Nephron (organoid): Measurements from ENCODE around the gene TMEM255A.

Experiments
- H3K27ac Mint-ChIP-seq, 3 experiments: 2 replicates each; pipeline ENCODE4 v1.8.0; 2020; ENCODE audit warnings: mixed read lengths in 3 of 3, mild to moderate bottlenecking in 2 of 3, moderate library complexity in 1 of 3
- H3K27me3 Mint-ChIP-seq: 2 replicates; pipeline ENCODE4 v1.8.0; 2021; ENCODE audit warnings: low read depth, mild to moderate bottlenecking, moderate library complexity, mixed read lengths
- H3K36me3 Mint-ChIP-seq: 2 replicates; pipeline ENCODE4 v1.8.0; 2020; ENCODE audit warnings: low read depth, mixed read lengths
- H3K4me1 Mint-ChIP-seq: 2 replicates; pipeline ENCODE4 v1.8.0; 2020; ENCODE audit warnings: mixed read lengths
- H3K4me3 Mint-ChIP-seq, 3 experiments: 2 replicates each; pipeline ENCODE4 v1.8.0; 2020; ENCODE audit warnings: mild to moderate bottlenecking in 3 of 3, mixed read lengths in 3 of 3, moderate library complexity in 2 of 3
- H3K9me3 Mint-ChIP-seq: 2 replicates; pipeline ENCODE4 v1.8.0; 2020; ENCODE audit warnings: mixed read lengths
- TF ChIP-seq, protein P1 (sequence below), 3 experiments: fragments of 200-600 bp; sonication (generic); IDR thresholded peaks; one replicate each; pipeline ENCODE4 v1.5.0; 2021; ENCODE audit warnings: antibody characterized with exemption in 3 of 3; ENCODE audit not compliant: unreplicated experiment in 3 of 3

The TMEM255A gene

DNA sequence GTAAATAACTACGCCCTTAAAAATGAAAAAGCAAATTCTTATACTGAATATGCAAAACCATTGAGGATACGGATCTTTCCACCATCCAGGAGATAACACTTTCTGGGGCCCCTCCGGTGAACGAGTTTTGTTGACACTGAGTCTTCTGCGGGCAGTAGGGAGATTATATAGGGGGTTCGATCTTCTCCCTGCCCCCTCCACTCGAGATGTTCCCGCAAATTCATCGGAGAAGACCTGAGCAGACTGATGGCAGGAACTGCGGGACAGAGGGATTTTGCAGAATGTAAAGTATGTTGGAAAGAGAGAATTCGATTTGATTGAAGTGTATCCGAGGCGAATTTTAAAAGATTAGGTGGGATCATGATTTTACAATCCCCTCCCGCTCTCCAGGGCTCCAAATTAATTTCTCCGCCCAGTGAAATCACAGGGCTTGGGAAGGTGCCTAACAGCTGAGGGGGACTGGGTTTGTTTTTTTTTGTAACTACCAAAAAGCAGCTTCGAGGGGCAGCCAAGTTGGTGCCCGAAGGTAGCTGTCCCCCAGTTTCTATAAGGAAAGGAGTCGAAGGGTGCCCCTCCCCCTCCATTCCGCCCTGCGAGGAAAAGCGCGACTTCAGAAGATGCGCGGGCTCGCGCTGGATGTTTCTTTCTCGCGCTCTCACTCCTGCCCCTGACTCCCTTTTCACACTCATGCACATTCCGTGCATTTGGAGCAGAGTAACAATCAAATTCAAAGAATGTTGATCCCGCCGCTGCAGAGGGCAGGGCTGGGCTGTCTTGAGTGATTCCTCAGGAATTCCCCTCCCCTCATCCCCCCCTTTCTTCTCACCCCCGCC lies 1.2 kb downstream of the TMEM255A start:
- Mint-ChIP-seq H3K27ac (no peak overlapping the region), H3K27me3 (peaks cover 86% of the 10 kb centered on the region), H3K36me3 (no peaks in the 10 kb centered on the region)

DNA sequence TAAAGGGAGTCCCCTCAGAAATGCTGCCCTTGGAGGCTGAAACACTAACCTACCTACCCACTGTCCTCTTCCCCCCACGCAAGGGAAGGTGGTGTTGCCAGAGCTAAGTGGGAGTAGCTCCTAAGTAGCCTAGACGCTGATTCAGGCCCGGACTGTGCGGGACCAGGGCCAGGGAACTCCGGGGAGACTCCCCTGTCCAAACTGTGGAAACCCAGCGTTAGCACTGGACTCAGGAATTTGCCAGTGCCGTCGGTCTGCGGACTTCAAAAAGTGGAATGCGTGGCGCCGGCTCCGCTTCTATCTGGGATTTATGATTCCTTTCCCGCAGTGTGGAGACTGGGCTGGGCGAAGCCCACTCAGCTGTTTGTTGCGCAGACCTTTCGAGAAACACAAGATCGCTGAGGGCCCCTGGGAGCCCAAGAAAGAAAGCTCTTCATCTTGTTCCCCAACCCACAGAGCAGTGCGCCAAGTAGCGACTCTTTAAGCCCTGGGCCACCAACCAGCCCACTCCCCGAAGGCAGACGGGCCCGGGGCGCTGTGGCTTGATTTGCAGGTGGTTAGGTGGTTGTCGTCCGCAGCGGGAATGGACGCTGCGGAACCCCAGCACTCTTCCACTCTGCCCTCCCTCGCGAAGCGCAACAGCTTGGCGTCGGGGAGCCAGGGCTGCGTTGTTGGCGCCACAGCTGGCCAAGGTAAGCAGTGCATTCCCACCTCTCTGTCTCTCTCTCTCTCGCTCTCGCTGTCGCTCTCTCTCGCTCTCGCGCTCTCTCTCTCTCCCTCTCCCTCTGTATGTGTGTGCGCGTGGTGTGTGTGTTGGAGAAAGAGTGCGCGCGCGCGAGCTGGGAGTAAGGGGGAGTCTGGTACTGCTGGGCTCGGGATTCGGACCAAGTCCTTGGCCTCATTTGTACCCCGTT lies 2.0 kb downstream of the TMEM255A start:
- Mint-ChIP-seq H3K4me3 (peak overlapping the region; percentile 78 to 85 (median 78)), H3K9me3 (no peaks in the 10 kb centered on the region), H3K27ac (no peak overlapping the region), H3K27me3 (peaks cover 93% of the 10 kb centered on the region), H3K4me1 (peaks cover 12% of the 10 kb centered on the region), H3K36me3 (no peaks in the 10 kb centered on the region)
- TF ChIP-seq, protein P1, sequence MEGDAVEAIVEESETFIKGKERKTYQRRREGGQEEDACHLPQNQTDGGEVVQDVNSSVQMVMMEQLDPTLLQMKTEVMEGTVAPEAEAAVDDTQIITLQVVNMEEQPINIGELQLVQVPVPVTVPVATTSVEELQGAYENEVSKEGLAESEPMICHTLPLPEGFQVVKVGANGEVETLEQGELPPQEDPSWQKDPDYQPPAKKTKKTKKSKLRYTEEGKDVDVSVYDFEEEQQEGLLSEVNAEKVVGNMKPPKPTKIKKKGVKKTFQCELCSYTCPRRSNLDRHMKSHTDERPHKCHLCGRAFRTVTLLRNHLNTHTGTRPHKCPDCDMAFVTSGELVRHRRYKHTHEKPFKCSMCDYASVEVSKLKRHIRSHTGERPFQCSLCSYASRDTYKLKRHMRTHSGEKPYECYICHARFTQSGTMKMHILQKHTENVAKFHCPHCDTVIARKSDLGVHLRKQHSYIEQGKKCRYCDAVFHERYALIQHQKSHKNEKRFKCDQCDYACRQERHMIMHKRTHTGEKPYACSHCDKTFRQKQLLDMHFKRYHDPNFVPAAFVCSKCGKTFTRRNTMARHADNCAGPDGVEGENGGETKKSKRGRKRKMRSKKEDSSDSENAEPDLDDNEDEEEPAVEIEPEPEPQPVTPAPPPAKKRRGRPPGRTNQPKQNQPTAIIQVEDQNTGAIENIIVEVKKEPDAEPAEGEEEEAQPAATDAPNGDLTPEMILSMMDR (IDR thresholded peaks at IDR 0.05; ENCODE audit: unreplicated experiment in 3 of 3) = peak; percentile 29 to 50 (median 29)

More for the DNA sequence above, 1.2 kb downstream of the TMEM255A start:
- TF ChIP-seq, protein P1 (IDR thresholded peaks at IDR 0.05; ENCODE audit: unreplicated experiment in 3 of 3) = no peak
- Mint-ChIP-seq H3K4me3 (peak overlapping the region; percentile 78 to 85 (median 78)), H3K9me3 (no peaks in the 10 kb centered on the region), H3K4me1 (peaks cover 12% of the 10 kb centered on the region)

DNA sequence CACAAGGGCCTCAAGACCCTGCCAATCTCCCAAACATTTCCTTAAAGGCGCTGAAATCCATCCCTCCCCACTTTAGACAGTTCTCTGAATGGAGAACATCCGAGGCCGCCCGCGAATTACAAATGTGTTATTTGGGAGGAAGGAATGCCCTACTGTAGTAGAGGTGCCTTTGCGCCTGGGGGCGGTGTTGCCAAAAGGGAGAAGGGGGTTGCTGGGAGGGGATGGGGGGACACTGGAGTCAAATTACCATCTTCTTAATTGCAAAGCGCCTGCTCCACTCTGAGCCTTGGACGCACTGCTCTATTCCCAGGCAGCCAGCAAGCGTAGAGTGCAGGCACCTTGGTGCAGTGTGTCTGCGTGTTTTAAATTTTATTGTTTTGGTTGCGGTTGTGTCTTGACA lies 2.7 kb downstream of the TMEM255A start:
- TF ChIP-seq, protein P1 (IDR thresholded peaks at IDR 0.05; ENCODE audit: unreplicated experiment in 3 of 3) = peak in 1 of 3 experiments; percentile 9
- Mint-ChIP-seq H3K9me3 (no peaks in the 10 kb centered on the region), H3K27ac (no peak overlapping the region), H3K4me3 (peak overlapping the region; percentile 78 to 85 (median 78)), H3K36me3 (no peaks in the 10 kb centered on the region), H3K4me1 (peaks cover 12% of the 10 kb centered on the region), H3K27me3 (peaks cover 89% of the 10 kb centered on the region)

DNA sequence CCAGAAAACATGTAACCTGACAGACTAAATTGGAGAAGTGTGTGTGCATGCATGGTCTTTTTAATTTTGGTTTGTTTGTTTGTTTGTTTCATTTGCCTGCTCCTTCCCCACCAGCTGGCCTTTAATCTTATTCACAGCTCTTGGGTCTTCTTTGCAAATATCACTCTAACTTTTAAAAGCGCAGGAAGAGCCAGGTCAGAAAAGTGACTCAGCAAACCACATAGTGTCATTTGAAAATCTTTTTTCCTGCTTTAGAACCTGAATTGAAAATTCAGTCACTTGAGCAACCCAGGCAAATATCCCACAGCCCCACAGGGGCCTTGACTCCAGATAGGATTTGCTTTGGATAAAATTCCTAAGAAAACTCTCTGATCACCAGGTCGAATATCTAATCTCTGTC lies 4.6 kb downstream of the TMEM255A start:
- H3K4me3 Mint-ChIP-seq = no peak overlapping the region
- TF ChIP-seq, protein P1 (IDR thresholded peaks at IDR 0.05; ENCODE audit: unreplicated experiment in 3 of 3) = no peak
- H3K4me1 Mint-ChIP-seq = peaks cover 12% of the 10 kb centered on the region
- H3K27ac Mint-ChIP-seq = no peak overlapping the region
- H3K36me3 Mint-ChIP-seq = no peaks in the 10 kb centered on the region
- no peaks in the 10 kb centered on the region for H3K9me3 Mint-ChIP-seq
- H3K27me3 Mint-ChIP-seq = peaks cover 71% of the 10 kb centered on the region

DNA sequence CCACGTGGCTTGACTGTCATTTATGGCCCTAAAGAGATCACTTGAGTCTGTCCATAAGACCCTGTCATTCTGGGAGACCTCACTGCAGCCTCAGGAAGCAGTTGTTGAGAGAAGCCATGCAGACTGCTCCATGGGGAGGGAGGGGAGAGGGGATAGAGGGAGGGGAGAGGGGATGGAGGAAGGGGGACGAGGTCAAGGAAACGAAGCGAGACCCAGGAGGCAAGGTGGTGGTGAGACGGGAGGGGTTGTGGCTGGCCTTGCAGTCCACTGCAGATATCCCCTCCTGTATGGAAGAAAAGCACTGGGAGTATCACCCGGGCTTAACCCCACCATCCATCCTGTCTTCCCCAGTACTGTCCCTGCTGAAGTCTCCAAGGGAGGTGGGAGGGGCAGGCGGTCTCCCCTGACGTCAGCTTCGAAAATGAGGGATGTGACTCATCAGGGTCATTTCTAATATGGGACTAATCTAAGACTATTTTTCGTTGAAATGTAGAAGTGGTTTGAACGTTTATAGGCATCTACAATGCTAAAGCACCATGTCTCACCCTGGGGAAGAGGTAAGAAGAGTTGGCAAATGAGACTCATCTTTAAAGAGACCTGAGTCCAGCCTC lies 5.6 kb downstream of the TMEM255A start:
- H3K27me3 Mint-ChIP-seq = peaks cover 63% of the 10 kb centered on the region
- H3K27ac Mint-ChIP-seq = no peak overlapping the region
- H3K4me1 Mint-ChIP-seq = peaks cover 12% of the 10 kb centered on the region
- TF ChIP-seq, protein P1 (IDR thresholded peaks at IDR 0.05; ENCODE audit: unreplicated experiment in 3 of 3) = no peak
- no peaks in the 10 kb centered on the region for H3K36me3 Mint-ChIP-seq
- H3K4me3 Mint-ChIP-seq = no peak overlapping the region
- H3K9me3 Mint-ChIP-seq = no peaks in the 10 kb centered on the region
